Spleen (tissue), 7 donors: ENCODE data around the gene HHAT.

Experiments
- CTCF ChIP-seq, 11 experiments: fragments of 200-600 bp in 7 of 11; fragments of 450-650 bp in 4 of 11; sonication (generic) in 4 of 11; IDR thresholded peaks in 8 of 11; conservative IDR thresholded peaks in 3 of 11; 1 replicate in 7 of 11; 2 replicates in 4 of 11; pipeline versions ENCODE4 v1.4.0 to v1.8.0; 2016 to 2021; ENCODE audit warnings: antibody characterized with exemption in 11 of 11, inconsistent platforms in 4 of 11, mild to moderate bottlenecking in 1 of 11
- POLR2A ChIP-seq, 3 donors: fragments of 450-650 bp; IDR thresholded peaks; one replicate each; pipeline ENCODE4 v1.5.1; 2017; ENCODE audit warnings: antibody characterized with exemption in 3 of 3, mild to moderate bottlenecking in 1 of 3
- POLR2AphosphoS5 ChIP-seq, 3 donors: sonication (generic); formaldehyde crosslinking; IDR thresholded peaks; one replicate each; pipeline ENCODE4 v1.5.1; 2017; ENCODE audit warnings: antibody characterized with exemption in 3 of 3
- donor health status: DM: no; HTN: no; CAD: no; lungs with moderate emphysema.
- donor health status: DM: no; HTN: no; CAD: no.
- donor health status: DM: no; HTN: no; CAD: no.

- no peak for TF ChIP-seq POLR2A (IDR thresholded peaks at IDR 0.05)
- TF ChIP-seq CTCF (IDR thresholded peaks at IDR 0.05 in 8 of 11, conservative IDR thresholded peaks at IDR 0.05 in 3 of 11) = no peak
- TF ChIP-seq POLR2AphosphoS5 (IDR thresholded peaks at IDR 0.05) = no peak
Measured at GRCh38 chr1:210504286-210504685, 175.6 kb downstream of the HHAT start.
